GM12878 (cell line): ENCODE data around the gene TRAPPC3. TPM values are rescaled to one million over a fixed set of nuclear protein-coding genes. Genes with fewer than 3 reads are reported as not detected.
A peak's percentile ranks its signal among the peaks of the same experiment; 100 is the strongest.

Experiments
- BHLHE40 ChIP-seq, 2 experiments: fragments of 450-650 bp in 1 of 2; IDR thresholded peaks; 2 replicates each; pipeline ENCODE4 v1.6.1; 2011 to 2017; ENCODE audit warnings: low read depth in 2 of 2, borderline replicate concordance in 1 of 2, improper control_type of control experiment in 1 of 2, low read length in 1 of 2, mild to moderate bottlenecking in 1 of 2
- CBX5 ChIP-seq: sonication (generic); IDR thresholded peaks from 2 replicates; pipeline ENCODE4 v1.6.1; 2016; ENCODE audit warnings: low read depth, moderate library complexity, mild to moderate bottlenecking, inconsistent platforms
- EGR1 ChIP-seq, 2 experiments: IDR thresholded peaks; 1 replicate in 1 of 2; 2 replicates in 1 of 2; pipeline ENCODE4 v1.6.1; 2011 to 2012; ENCODE audit warnings: low read depth in 2 of 2, low read length in 2 of 2, borderline replicate concordance in 1 of 2, mild to moderate bottlenecking in 1 of 2, moderate library complexity in 1 of 2
- EZH2 ChIP-seq: IDR thresholded peaks from 2 replicates; pipeline ENCODE4 v1.6.1; 2012; ENCODE audit warnings: low read depth, mild to moderate bottlenecking, control low read depth, inconsistent platforms, low read length, borderline replicate concordance; ENCODE audit not compliant: control insufficient read depth
- GATAD2B ChIP-seq: fragments of 450-650 bp; conservative IDR thresholded peaks from 2 replicates; pipeline ENCODE4 v1.6.1; 2017; ENCODE audit warnings: low read depth, mild to moderate bottlenecking, moderate library complexity
- HDAC2 ChIP-seq: fragments of 200-600 bp; sonication (generic); IDR thresholded peaks from 2 replicates; pipeline ENCODE4 v1.6.1; 2017
- IKZF1 ChIP-seq: fragments of 450-650 bp; conservative IDR thresholded peaks from 2 replicates; pipeline ENCODE4 v1.6.1; 2017; ENCODE audit warnings: antibody characterized with exemption, mild to moderate bottlenecking
- JUNB ChIP-seq: IDR thresholded peaks from 2 replicates; pipeline ENCODE4 v1.6.1; 2016; ENCODE audit warnings: antibody characterized with exemption, mild to moderate bottlenecking
- LARP7 ChIP-seq: fragments of 450-650 bp; IDR thresholded peaks from 2 replicates; pipeline ENCODE4 v1.6.1; 2017; ENCODE audit warnings: mild to moderate bottlenecking
- MTA3 ChIP-seq: IDR thresholded peaks from 2 replicates; pipeline ENCODE4 v1.6.1; 2012; ENCODE audit warnings: low read length, inconsistent platforms, borderline replicate concordance
- MXI1 ChIP-seq: fragments of 150-350 bp; IDR thresholded peaks from 2 replicates; pipeline ENCODE4 v1.6.1; 2011; ENCODE audit warnings: low read depth, mild to moderate bottlenecking, inconsistent platforms, low read length, improper control_type of control experiment
- RAD51 ChIP-seq: fragments of 450-650 bp; IDR thresholded peaks from 2 replicates; pipeline ENCODE4 v1.6.1; 2016; ENCODE audit warnings: moderate library complexity, mild to moderate bottlenecking, inconsistent platforms
- RB1 ChIP-seq: fragments of 450-650 bp; formaldehyde crosslinking; IDR thresholded peaks from 2 replicates; pipeline ENCODE4 v1.6.1; 2017; ENCODE audit warnings: mild to moderate bottlenecking, borderline replicate concordance
- RBBP5 ChIP-seq: fragments of 200-600 bp; sonication (generic); conservative IDR thresholded peaks from 2 replicates; pipeline ENCODE4 v1.6.1; 2016
- SMAD5 ChIP-seq: IDR thresholded peaks from 2 replicates; pipeline ENCODE4 v1.6.1; 2016; ENCODE audit warnings: antibody characterized with exemption, low read depth
- SPI1 ChIP-seq: IDR thresholded peaks from 2 replicates; pipeline ENCODE4 v1.6.1; 2011; ENCODE audit warnings: low read depth, mild to moderate bottlenecking, low read length, moderate library complexity, borderline replicate concordance; ENCODE audit not compliant: insufficient read depth
- STAT1 ChIP-seq: fragments of 450-650 bp; conservative IDR thresholded peaks from 2 replicates; pipeline ENCODE4 v1.6.1; 2014; ENCODE audit warnings: antibody characterized with exemption, mild to moderate bottlenecking
- SUPT20H ChIP-seq: IDR thresholded peaks from 2 replicates; pipeline ENCODE4 v1.6.1; 2011; ENCODE audit warnings: low read depth, mild to moderate bottlenecking, low read length, moderate library complexity, borderline replicate concordance; ENCODE audit not compliant: control insufficient read depth
- TARDBP ChIP-seq: IDR thresholded peaks from 2 replicates; pipeline ENCODE4 v1.6.1; 2016; ENCODE audit warnings: borderline replicate concordance
- TBL1XR1 ChIP-seq: IDR thresholded peaks from 2 replicates; pipeline ENCODE4 v1.6.1; 2012; ENCODE audit warnings: low read depth, low read length, improper control_type of control experiment
- WRNIP1 ChIP-seq: IDR thresholded peaks from 2 replicates; pipeline ENCODE4 v1.6.1; 2011; ENCODE audit warnings: low read depth, low read length, improper control_type of control experiment, borderline replicate concordance
- polyA plus RNA-seq, 11 experiments: library from polyadenylated mRNA; depleted of rRNA in 4 of 11; unstranded in 6 of 11; stranded (reverse) in 5 of 11; fragments of >200 nt; fragmentation: Nextera tagmentation in 4 of 11; fragmentation: Illumina TruSeq in 1 of 11; extraction: Ambion mirVana in 4 of 11; extraction: Trizol in 1 of 11; gene quantifications; 1 replicate in 1 of 11; 2 replicates in 10 of 11; pipeline versions ENCODE4 v1.2.1 to v1.2.3, GENCODE V29; 2011 to 2016; ENCODE audit warnings: inconsistent platforms in 2 of 11, missing spikeins in 2 of 11, low read depth in 1 of 11
- total RNA-seq, 4 experiments: library from RNA; depleted of rRNA in 3 of 4; stranded (reverse); fragments of >200 nt in 3 of 4; fragmentation: Illumina TruSeq in 1 of 4; extraction: Trizol in 1 of 4; gene quantifications; 2 replicates each; pipeline versions ENCODE4 v1.2.1 to v1.2.3, GENCODE V29; 2013 to 2021
- TF ChIP-seq, protein P1 (sequence below): fragments of 450-650 bp; IDR thresholded peaks from 2 replicates; pipeline ENCODE4 v1.6.1; 2017; ENCODE audit warnings: mild to moderate bottlenecking, moderate library complexity
- TF ChIP-seq, protein P2 (sequence below): IDR thresholded peaks from 2 replicates; pipeline ENCODE4 v1.6.1; 2012; ENCODE audit warnings: low read depth, low read length, improper control_type of control experiment
- TF ChIP-seq, protein P3 (sequence below): IDR thresholded peaks from 2 replicates; pipeline ENCODE4 v1.6.1; 2011; ENCODE audit warnings: borderline replicate concordance, low read depth, mild to moderate bottlenecking, moderate library complexity, mixed read lengths, low read length; ENCODE audit not compliant: insufficient read depth; ENCODE audit errors: extremely low read length
- TF ChIP-seq, protein P4 (sequence below): IDR thresholded peaks from 2 replicates; pipeline ENCODE4 v1.6.1; 2012; ENCODE audit warnings: low read depth, low read length, improper control_type of control experiment

The TRAPPC3 gene
- total and polyA plus RNA-seq, 10 of the 15 experiments (the other 5 are each of a cell fraction or from before 2014, with no cell fraction given): 14.7 to 122 (median 70.5) TPM

DNA sequence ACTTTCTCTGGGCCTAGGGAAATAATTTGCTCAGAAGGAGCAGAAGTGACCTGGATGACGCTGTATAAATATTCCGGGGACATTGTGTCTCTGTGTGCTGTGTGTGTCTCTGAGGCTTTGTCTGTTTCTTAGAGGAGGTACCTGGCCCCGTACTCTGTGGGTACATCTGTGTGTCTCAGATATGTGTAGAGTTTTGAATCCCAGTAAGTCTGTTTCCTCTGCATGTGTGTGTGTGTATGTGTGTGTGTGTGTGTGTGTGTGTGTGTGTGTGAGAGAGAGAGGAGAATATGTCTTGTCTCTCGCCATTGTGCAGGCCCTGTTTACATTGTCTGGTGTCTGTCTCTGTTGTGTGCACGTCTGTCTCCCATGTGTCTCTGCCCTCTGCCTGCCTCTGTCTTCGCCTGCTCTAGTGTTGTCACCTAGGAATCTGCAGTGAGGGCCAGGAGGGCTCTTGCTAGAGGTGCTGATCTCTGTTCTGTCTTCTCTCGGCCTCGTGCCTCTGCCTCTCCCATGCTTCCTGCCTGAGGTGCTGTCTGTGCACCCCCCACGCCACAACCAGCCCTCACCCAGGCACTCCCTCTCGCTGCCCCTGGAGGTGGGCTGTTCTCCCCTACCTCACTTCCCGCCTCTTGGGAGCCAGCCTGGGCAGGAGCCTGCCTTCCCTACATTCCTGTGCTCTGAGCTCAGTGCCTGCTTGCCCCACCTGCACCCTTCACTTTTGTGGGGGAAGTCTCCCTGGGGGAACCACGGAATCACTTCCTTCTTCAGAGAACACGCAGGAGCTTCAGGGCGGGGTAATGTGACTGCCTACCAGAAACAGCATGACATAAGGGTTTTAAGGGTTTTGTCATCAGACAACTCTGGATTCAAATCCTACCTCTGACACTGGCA is 12.6 kb upstream of the TRAPPC3 start (continued):
- no peak for TF ChIP-seq SUPT20H
- peak; percentile 85 for TF ChIP-seq SPI1
- TF ChIP-seq TBL1XR1: no peak
- TF ChIP-seq STAT1: no peak
- no peak for TF ChIP-seq SMAD5
- no peak for TF ChIP-seq MXI1
- TF ChIP-seq GATAD2B: peak; percentile 57; the same call in 1 of the 2 replicates
- no peak for TF ChIP-seq EZH2
- peak; percentile 82 for TF ChIP-seq IKZF1
- peak; percentile 35; the same call in 1 of the 2 replicates for TF ChIP-seq RAD51
- TF ChIP-seq, protein P1, sequence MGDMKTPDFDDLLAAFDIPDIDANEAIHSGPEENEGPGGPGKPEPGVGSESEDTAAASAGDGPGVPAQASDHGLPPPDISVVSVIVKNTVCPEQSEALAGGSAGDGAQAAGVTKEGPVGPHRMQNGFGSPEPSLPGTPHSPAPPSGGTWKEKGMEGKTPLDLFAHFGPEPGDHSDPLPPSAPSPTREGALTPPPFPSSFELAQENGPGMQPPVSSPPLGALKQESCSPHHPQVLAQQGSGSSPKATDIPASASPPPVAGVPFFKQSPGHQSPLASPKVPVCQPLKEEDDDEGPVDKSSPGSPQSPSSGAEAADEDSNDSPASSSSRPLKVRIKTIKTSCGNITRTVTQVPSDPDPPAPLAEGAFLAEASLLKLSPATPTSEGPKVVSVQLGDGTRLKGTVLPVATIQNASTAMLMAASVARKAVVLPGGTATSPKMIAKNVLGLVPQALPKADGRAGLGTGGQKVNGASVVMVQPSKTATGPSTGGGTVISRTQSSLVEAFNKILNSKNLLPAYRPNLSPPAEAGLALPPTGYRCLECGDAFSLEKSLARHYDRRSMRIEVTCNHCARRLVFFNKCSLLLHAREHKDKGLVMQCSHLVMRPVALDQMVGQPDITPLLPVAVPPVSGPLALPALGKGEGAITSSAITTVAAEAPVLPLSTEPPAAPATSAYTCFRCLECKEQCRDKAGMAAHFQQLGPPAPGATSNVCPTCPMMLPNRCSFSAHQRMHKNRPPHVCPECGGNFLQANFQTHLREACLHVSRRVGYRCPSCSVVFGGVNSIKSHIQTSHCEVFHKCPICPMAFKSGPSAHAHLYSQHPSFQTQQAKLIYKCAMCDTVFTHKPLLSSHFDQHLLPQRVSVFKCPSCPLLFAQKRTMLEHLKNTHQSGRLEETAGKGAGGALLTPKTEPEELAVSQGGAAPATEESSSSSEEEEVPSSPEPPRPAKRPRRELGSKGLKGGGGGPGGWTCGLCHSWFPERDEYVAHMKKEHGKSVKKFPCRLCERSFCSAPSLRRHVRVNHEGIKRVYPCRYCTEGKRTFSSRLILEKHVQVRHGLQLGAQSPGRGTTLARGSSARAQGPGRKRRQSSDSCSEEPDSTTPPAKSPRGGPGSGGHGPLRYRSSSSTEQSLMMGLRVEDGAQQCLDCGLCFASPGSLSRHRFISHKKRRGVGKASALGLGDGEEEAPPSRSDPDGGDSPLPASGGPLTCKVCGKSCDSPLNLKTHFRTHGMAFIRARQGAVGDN: peak; percentile 86
- no peak for TF ChIP-seq TARDBP
- TF ChIP-seq WRNIP1: no peak
- TF ChIP-seq, protein P2, sequence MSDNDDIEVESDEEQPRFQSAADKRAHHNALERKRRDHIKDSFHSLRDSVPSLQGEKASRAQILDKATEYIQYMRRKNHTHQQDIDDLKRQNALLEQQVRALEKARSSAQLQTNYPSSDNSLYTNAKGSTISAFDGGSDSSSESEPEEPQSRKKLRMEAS: peak; percentile 33; the same call in 1 of the 2 replicates
- TF ChIP-seq, protein P3, sequence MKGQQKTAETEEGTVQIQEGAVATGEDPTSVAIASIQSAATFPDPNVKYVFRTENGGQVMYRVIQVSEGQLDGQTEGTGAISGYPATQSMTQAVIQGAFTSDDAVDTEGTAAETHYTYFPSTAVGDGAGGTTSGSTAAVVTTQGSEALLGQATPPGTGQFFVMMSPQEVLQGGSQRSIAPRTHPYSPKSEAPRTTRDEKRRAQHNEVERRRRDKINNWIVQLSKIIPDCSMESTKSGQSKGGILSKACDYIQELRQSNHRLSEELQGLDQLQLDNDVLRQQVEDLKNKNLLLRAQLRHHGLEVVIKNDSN: no peak
- no peak for TF ChIP-seq CBX5
- TF ChIP-seq RBBP5: no peak
- TF ChIP-seq RB1: no peak
- TF ChIP-seq, protein P4, sequence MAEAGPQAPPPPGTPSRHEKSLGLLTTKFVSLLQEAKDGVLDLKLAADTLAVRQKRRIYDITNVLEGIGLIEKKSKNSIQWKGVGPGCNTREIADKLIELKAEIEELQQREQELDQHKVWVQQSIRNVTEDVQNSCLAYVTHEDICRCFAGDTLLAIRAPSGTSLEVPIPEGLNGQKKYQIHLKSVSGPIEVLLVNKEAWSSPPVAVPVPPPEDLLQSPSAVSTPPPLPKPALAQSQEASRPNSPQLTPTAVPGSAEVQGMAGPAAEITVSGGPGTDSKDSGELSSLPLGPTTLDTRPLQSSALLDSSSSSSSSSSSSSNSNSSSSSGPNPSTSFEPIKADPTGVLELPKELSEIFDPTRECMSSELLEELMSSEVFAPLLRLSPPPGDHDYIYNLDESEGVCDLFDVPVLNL: no peak
- TF ChIP-seq MTA3: no peak
- no peak for TF ChIP-seq HDAC2
- TF ChIP-seq LARP7: peak; percentile 67; the same call in 1 of the 2 replicates
- TF ChIP-seq BHLHE40 (IDR thresholded peaks at IDR 0.05; ENCODE audit: borderline replicate concordance in 1 of 2, low read depth in 2 of 2, low read length in 1 of 2): peak in 1 of 2 experiments; percentile 42; a peak in 2 of 4 replicates
- no peak for TF ChIP-seq EGR1 (IDR thresholded peaks at IDR 0.05; ENCODE audit: borderline replicate concordance in 1 of 2, low read depth in 2 of 2, low read length in 2 of 2)
- TF ChIP-seq JUNB: no peak
